Gastrocnemius medialis (tissue), 4 donors: ENCODE data around the gene MAD2L2.

ENCODE experiments used
- CTCF ChIP-seq, 5 experiments: fragments of 450-650 bp in 3 of 5; fragments of 200-600 bp in 2 of 5; sonication (generic) in 2 of 5; IDR thresholded peaks in 4 of 5; conservative IDR thresholded peaks in 1 of 5; 1 replicate in 4 of 5; 2 replicates in 1 of 5; pipeline ENCODE4 v1.5.1; 2016 to 2019; ENCODE audit warnings: antibody characterized with exemption in 5 of 5, mild to moderate bottlenecking in 3 of 5, moderate library complexity in 3 of 5
- POLR2A ChIP-seq, 2 donors: fragments of 450-650 bp; IDR thresholded peaks; one replicate each; pipeline ENCODE4 v1.6.1; 2017; ENCODE audit warnings: antibody characterized with exemption in 2 of 2, mild to moderate bottlenecking in 2 of 2, moderate library complexity in 2 of 2

GRCh38 chr1:11640944-11641343, 40.0 kb downstream of the MAD2L2 start:
- no peak for TF ChIP-seq CTCF (IDR thresholded peaks at IDR 0.05 in 4 of 5, conservative IDR thresholded peaks at IDR 0.05 in 1 of 5)
- no peak for TF ChIP-seq POLR2A (IDR thresholded peaks at IDR 0.05)
